Measurements from ENCODE around the gene TRAPPC2L. TPM values are rescaled to one million over a fixed set of nuclear protein-coding genes. Genes with fewer than 3 reads are reported as not detected.
A peak's percentile ranks its signal among the peaks of the same experiment; 100 is the strongest.

Gene TRAPPC2L
- total and polyA plus RNA-seq, 3 donors from 2014 or later, result 58.3 to 216 (median 59.8) TPM

DNA sequence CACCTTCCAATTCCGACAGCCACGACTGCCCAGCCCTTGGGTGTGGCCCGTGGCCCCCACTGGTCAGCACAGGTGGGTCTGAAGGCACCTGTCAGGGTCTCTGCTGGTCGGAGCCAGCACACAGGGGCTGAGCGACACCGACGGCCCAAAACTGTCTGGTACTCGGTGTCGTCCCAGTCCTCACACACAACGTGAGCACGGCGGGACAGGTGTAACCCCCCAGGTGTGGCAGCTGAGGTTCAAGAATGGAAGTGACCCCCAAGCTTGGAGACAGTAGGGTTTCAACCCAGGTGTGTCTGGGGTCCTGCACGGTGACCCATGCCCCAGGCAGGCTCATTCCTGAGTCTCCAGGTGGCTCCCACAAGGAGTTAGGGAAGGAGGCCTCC lies 1.2 kb upstream of the TRAPPC2L start:
- H3K4me1 ChIP-seq, result peaks cover 37% of the 10 kb centered on the region
- 78 to 82% methylated on average over 8 to 13 of the region's 13 CpGs for WGBS, 2 donors
- no peaks in the 10 kb centered on the region for H3K27me3 ChIP-seq

DNA sequence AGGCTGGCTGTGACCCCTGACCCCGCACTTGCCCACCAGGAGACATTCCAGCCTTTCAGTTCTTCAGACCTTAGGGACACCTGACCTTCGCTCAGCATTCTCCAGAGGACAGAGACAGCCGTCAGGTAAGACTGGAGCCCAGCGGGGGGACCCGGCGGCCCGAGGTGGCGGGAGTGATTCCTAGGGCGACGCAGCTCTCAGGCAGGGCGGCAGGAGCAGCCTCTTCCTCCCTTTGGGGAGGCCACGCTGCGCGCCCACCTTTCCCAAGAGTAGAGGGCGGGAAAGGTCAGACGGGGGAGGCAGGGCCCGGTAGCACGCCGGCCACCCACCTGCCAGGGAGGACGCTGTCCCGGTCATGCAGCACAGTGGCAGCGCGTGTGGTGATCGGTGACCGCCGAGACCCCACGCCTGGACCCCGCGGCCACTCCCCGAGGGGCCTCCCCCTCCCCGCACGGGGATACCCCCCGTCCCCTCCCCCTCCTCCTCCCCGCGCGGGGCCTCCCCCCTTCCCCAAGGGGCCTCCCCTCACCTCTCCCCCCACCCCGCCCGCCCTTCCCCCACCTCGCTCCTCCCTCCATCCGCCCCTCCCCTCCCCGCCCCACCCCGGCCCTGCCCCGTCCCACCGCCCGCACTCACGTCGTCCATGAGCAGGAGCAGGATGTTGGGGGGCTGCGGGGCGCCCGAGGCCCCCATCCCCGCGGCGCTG lies 652 bp upstream of the TRAPPC2L start:
- H3K4me1 ChIP-seq, result peaks cover 37% of the 10 kb centered on the region
- DNase-seq, result no peak
- 10% methylated on average over 23 to 31 of the region's 53 CpGs for whole genome bisulfite sequencing, 2 donors
- no peak for TF ChIP-seq POLR2A (IDR thresholded peaks at IDR 0.05)
- TF ChIP-seq, protein P1, sequence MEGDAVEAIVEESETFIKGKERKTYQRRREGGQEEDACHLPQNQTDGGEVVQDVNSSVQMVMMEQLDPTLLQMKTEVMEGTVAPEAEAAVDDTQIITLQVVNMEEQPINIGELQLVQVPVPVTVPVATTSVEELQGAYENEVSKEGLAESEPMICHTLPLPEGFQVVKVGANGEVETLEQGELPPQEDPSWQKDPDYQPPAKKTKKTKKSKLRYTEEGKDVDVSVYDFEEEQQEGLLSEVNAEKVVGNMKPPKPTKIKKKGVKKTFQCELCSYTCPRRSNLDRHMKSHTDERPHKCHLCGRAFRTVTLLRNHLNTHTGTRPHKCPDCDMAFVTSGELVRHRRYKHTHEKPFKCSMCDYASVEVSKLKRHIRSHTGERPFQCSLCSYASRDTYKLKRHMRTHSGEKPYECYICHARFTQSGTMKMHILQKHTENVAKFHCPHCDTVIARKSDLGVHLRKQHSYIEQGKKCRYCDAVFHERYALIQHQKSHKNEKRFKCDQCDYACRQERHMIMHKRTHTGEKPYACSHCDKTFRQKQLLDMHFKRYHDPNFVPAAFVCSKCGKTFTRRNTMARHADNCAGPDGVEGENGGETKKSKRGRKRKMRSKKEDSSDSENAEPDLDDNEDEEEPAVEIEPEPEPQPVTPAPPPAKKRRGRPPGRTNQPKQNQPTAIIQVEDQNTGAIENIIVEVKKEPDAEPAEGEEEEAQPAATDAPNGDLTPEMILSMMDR (IDR thresholded peaks at IDR 0.05), result no peak
- intact Hi-C loops (cut with DNase I; ENCODE audit: low total_unique reads), result no loop called here
- no peaks in the 10 kb centered on the region for H3K36me3 ChIP-seq (ENCODE audit: low read depth, missing control alignments)
- H3K9me3 ChIP-seq, result no peaks in the 10 kb centered on the region
- peak overlapping the region; percentile 84 to 92 for H3K4me3 ChIP-seq
- H3K27ac ChIP-seq, result peak overlapping the region; percentile 64 to 69
- H3K27me3 ChIP-seq, result no peaks in the 10 kb centered on the region

More for the DNA sequence above, 1.2 kb upstream of the TRAPPC2L start:
- no peaks in the 10 kb centered on the region for H3K9me3 ChIP-seq
- H3K4me3 ChIP-seq, result peak overlapping the region in 1 of 2 donors; percentile 84
- no peaks in the 10 kb centered on the region for H3K36me3 ChIP-seq (ENCODE audit: low read depth, missing control alignments)
- TF ChIP-seq, protein P1 (IDR thresholded peaks at IDR 0.05), result no peak
- TF ChIP-seq POLR2A (IDR thresholded peaks at IDR 0.05), result no peak
- no peak for DNase-seq
- intact Hi-C loops (cut with DNase I; ENCODE audit: low total_unique reads), result no loop called here
- H3K27ac ChIP-seq, result peak overlapping the region; percentile 64 to 69

DNA sequence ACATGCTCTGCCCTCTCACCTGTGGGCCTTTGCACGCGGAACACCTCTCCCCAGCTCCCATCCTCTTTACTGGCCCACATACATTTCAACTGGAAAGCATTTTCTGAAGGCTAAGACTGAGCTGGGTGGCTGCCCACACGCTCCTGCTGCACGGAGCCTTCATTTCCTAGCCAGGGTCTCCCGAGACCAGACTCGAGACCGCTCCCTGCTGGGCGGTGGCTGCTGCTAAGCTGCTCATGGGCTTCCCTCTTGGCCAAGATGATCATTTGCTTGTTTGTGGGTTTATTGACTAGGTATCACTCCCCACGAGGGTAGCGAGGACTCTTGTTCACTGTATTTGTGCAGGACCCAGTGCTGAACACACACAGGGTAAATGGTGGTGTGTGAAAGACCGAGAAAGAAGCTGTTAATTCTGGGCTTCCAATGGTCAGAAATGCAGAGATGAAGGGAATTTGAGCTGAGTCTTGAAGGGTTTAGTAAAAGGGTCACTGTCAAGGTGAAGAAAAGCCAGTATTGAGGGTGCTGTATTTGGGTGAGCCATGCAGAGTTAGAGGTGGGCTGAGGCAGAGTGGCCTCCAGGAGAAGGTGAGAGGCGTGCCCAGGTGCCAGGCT lies 907 bp downstream of the TRAPPC2L start:
- no peaks in the 10 kb centered on the region for H3K36me3 ChIP-seq (ENCODE audit: low read depth, missing control alignments)
- WGBS, 2 donors, result 12 to 14% methylated on average over 12 of the region's 12 CpGs
- intact Hi-C loops (cut with DNase I; ENCODE audit: low total_unique reads), result no loop called here
- H3K4me1 ChIP-seq, result peaks cover 37% of the 10 kb centered on the region
- no peaks in the 10 kb centered on the region for H3K9me3 ChIP-seq
- peak overlapping the region; percentile 84 to 92 for H3K4me3 ChIP-seq
- DNase-seq, result peak; percentile 90
- peak overlapping the region; percentile 83 to 88 for H3K27ac ChIP-seq
- H3K27me3 ChIP-seq, result no peaks in the 10 kb centered on the region
- TF ChIP-seq POLR2A (IDR thresholded peaks at IDR 0.05), result no peak
- TF ChIP-seq, protein P1 (IDR thresholded peaks at IDR 0.05), result peak; percentile 12 to 66 (median 65)

DNA sequence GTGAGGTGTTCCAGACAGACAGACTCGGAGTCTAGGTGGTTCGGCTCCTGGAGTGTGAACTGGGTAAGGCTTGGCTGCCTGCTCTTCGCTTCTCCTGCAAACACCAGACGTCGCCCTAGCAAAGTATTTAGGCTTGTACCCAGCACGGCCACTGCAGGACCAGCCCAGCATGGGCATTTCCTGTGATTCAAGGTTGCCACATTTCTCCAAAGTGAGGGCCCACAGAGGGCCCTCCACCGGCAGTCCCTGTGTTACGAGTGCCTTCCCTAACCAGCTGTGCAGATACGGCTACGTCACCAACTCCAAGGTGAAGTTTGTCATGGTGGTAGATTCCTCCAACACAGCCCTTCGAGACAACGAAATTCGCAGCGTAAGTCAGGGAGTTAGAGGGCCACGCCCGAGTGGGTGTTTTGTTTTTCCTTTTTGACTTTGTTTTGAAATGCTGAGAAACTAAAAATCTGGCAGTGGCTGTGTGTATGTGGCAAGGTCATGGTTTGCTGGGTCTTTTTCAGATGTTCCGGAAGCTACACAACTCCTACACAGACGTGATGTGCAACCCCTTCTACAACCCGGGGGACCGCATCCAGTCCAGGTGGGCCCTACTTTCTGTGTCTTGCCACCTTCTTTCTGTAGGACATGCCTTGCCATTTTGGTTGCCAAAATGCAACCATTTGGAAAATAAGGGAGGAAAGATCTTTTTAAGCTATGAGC lies 2.6 kb downstream of the TRAPPC2L start:
- no peaks in the 10 kb centered on the region for H3K36me3 ChIP-seq (ENCODE audit: low read depth, missing control alignments)
- intact Hi-C loops (cut with DNase I; ENCODE audit: low total_unique reads), result no loop called here
- no peak overlapping the region for H3K4me3 ChIP-seq
- TF ChIP-seq POLR2A (IDR thresholded peaks at IDR 0.05), result no peak
- TF ChIP-seq, protein P1 (IDR thresholded peaks at IDR 0.05), result no peak
- no peaks in the 10 kb centered on the region for H3K27me3 ChIP-seq
- H3K9me3 ChIP-seq, result no peaks in the 10 kb centered on the region
- peaks cover 23% of the 10 kb centered on the region for H3K4me1 ChIP-seq
- H3K27ac ChIP-seq, result no peak overlapping the region
- DNase-seq, result no peak
- 96% methylated on average over 20 of the region's 20 CpGs for whole genome bisulfite sequencing, 2 donors
